ENCODE results near the gene FHAD1. TPM values are rescaled to one million over a fixed set of nuclear protein-coding genes. Genes with fewer than 3 reads are reported as not detected.

Gene FHAD1
- total and polyA plus RNA-seq, 2 of the 13 experiments (the other 11 are each of a cell fraction or from before 2014, with no cell fraction given), result not detected

GRCh38 chr1:15224974-15225373, 22.0 kb upstream of the FHAD1 start:
- no peak for TF ChIP-seq HDAC6 (IDR thresholded peaks at IDR 0.05; ENCODE audit: low read depth, low read length)
- TF ChIP-seq FOXO1 (CRISPR knock-in tag; IDR thresholded peaks at IDR 0.05), result no peak
- TF ChIP-seq PCBP2 (optimal IDR thresholded peaks at IDR 0.05; ENCODE audit: low read depth, low read length, poor library complexity, severe bottlenecking), result peak; percentile 83
- TF ChIP-seq HNRNPK (IDR thresholded peaks at IDR 0.05; ENCODE audit: low read depth, low read length, poor library complexity, severe bottlenecking), result peak; percentile 88
- FAIRE-seq, result no peak
- no peaks in the 10 kb centered on the region for H3K27me3 ChIP-seq (ENCODE audit: control insufficient read depth in 1 of 2, insufficient read depth in 2 of 2, low read length in 2 of 2)
- H3K4me2 ChIP-seq (ENCODE audit: low read depth, low read length), result no peak overlapping the region
- no peaks in the 10 kb centered on the region for H3K79me2 ChIP-seq (ENCODE audit: insufficient read depth, low read length)
- ATAC-seq, result no peak
- BruUV-seq (replicated peaks), result no TSS peak
- CTCF ChIA-PET (ENCODE audit: low intra/inter-chr PET ratio, low total read pairs), result no interaction called here
- POLR2A ChIA-PET, result no interaction called here
- no peak for DNase-seq (ENCODE audit: low spot score)
- no peak overlapping the region for H3K4me3 ChIP-seq (replicated peaks in 1 of 3; ENCODE audit: insufficient read depth in 1 of 3, low read depth in 2 of 3, low read length in 3 of 3)
- in situ Hi-C loops (cut with HindIII; ENCODE audit: extremely low pct_ligation_motif_present, low pct_unique_long_range_greater_than_20kb) (no loop called here), intact Hi-C loops (cut with micrococcal nuclease; ENCODE audit: unreplicated experiment) (no loop called here)
- peaks cover 12% of the 10 kb centered on the region; the same call in 1 of the 2 replicates for H4K20me1 ChIP-seq (ENCODE audit: insufficient read depth, low read length)
- H2AFZ ChIP-seq (ENCODE audit: low read length), result no peak overlapping the region
- no peak overlapping the region for H3K9ac ChIP-seq (ENCODE audit: insufficient read depth, low read depth, low read length)
- peaks cover 16% of the 10 kb centered on the region for H3K4me1 ChIP-seq (ENCODE audit: insufficient read depth, low read length)
- H3K9me3 ChIP-seq (ENCODE audit: low read length), result no peaks in the 10 kb centered on the region
- H3K36me3 ChIP-seq (replicated peaks in 1 of 2; ENCODE audit: control insufficient read depth in 1 of 2, insufficient read depth in 2 of 2, low read length in 2 of 2), result peaks cover 1 to 2% of the 10 kb centered on the region in 2 experiments; a peak in 1 of 5 replicates
- WGBS (ENCODE audit: low lambda C conversion rate), result 67% methylated on average over 4 of the region's 4 CpGs
- H3K27ac ChIP-seq (ENCODE audit: extremely low read length, insufficient read depth, low read length), result no peak overlapping the region

GRCh38 chr1:15225461-15225860, 21.6 kb upstream of the FHAD1 start:
- Histone ChIP-seq H3K9me3 (ENCODE audit: low read length) (no peaks in the 10 kb centered on the region), H3K4me1 (ENCODE audit: insufficient read depth, low read length) (peaks cover 13% of the 10 kb centered on the region), H3K4me2 (ENCODE audit: low read depth, low read length) (no peak overlapping the region), H2AFZ (ENCODE audit: low read length) (no peak overlapping the region), H3K27ac (ENCODE audit: extremely low read length, insufficient read depth, low read length) (no peak overlapping the region), H3K4me3 (replicated peaks in 1 of 3; ENCODE audit: insufficient read depth in 1 of 3, low read depth in 2 of 3, low read length in 3 of 3) (no peak overlapping the region), H3K36me3 (replicated peaks in 1 of 2; ENCODE audit: control insufficient read depth in 1 of 2, insufficient read depth in 2 of 2, low read length in 2 of 2) (0 out of 5 replicates have a peak, but pooled peaks cover 0 to 2% of the 10 kb centered on the region in 2 experiments), H4K20me1 (ENCODE audit: insufficient read depth, low read length) (peaks cover 12% of the 10 kb centered on the region; the same call in 1 of the 2 replicates), H3K27me3 (ENCODE audit: control insufficient read depth in 1 of 2, insufficient read depth in 2 of 2, low read length in 2 of 2) (no peaks in the 10 kb centered on the region), H3K79me2 (ENCODE audit: insufficient read depth, low read length) (no peaks in the 10 kb centered on the region), H3K9ac (ENCODE audit: insufficient read depth, low read depth, low read length) (no peak overlapping the region)
- ATAC-seq, result no peak
- TF ChIP-seq ZNF407 (CRISPR knock-in tag; IDR thresholded peaks at IDR 0.05; ENCODE audit: not compliant biosample characterization) (no peak), NCOA2 (CRISPR knock-in tag; IDR thresholded peaks at IDR 0.05) (no peak), ZNF30 (CRISPR knock-in tag; IDR thresholded peaks at IDR 0.05) (no peak)
- TF ChIP-seq, protein P1, sequence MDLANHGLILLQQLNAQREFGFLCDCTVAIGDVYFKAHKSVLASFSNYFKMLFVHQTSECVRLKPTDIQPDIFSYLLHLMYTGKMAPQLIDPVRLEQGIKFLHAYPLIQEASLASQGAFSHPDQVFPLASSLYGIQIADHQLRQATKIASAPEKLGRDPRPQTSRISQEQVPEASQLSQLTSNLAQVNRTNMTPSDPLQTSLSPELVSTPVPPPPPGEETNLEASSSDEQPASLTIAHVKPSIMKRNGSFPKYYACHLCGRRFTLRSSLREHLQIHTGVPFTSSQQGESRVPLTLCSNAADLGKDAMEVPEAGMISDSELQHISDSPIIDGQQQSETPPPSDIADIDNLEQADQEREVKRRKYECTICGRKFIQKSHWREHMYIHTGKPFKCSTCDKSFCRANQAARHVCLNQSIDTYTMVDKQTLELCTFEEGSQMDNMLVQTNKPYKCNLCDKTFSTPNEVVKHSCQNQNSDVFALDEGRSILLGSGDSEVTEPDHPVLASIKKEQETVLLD (CRISPR knock-in tag; IDR thresholded peaks at IDR 0.05; ENCODE audit: low read depth), result no peak
- WGBS (ENCODE audit: low lambda C conversion rate), result 54% methylated on average over 4 of the region's 4 CpGs
- FAIRE-seq, result no peak
- BruUV-seq (replicated peaks), result no TSS peak
- in situ Hi-C loops (cut with HindIII; ENCODE audit: extremely low pct_ligation_motif_present, low pct_unique_long_range_greater_than_20kb), result no loop called here
- CTCF ChIA-PET (ENCODE audit: low intra/inter-chr PET ratio, low total read pairs), result no interaction called here
- POLR2A ChIA-PET, result no interaction called here
- intact Hi-C loops (cut with micrococcal nuclease; ENCODE audit: unreplicated experiment), result no loop called here
- DNase-seq (ENCODE audit: low spot score), result no peak

All from HepG2 (cell line).